ENCODE measurements around the gene GOLGA3. TPM values are rescaled to one million over a fixed set of nuclear protein-coding genes. Genes with fewer than 3 reads are reported as not detected.

GOLGA3 gene
- polyA plus RNA-seq, 1 experiment: 22.6 TPM

- no peaks in the 10 kb centered on the region; the same call in 1 of the 2 replicates for H3K9me3 ChIP-seq (ENCODE audit: control insufficient read depth, insufficient read depth, low read length)
- H3K27me3 ChIP-seq (ENCODE audit: control insufficient read depth, insufficient read depth, low read length): no peaks in the 10 kb centered on the region
- no peak overlapping the region for H3K27ac ChIP-seq (ENCODE audit: low read depth, low read length)
- ChIA-PET POLR2A (no interaction called here), CTCF (interaction anchor here (1.2 kb wide), 1 partner anchor 39 kb away, joined by 4 read pairs; no protein-coding TSS in a partner anchor)
- TF ChIP-seq CTCF (IDR thresholded peaks at IDR 0.05; ENCODE audit: low read depth, low read length): no peak
- no peak overlapping the region for H3K4me3 ChIP-seq (ENCODE audit: low read depth, low read length)
- DNase-seq (ENCODE audit: low read depth, low spot score): no peak
These were observed 21.2 kb downstream of the GOLGA3 start for GRCh38 chr12:132807295-132808092.

GRCh38 chr12:132806857-132807256 lies 21.8 kb downstream of the GOLGA3 start:
- TF ChIP-seq CTCF (IDR thresholded peaks at IDR 0.05; ENCODE audit: low read depth, low read length): no peak
- no peak overlapping the region for H3K4me3 ChIP-seq (ENCODE audit: low read depth, low read length)
- H3K27me3 ChIP-seq (ENCODE audit: control insufficient read depth, insufficient read depth, low read length): no peaks in the 10 kb centered on the region
- DNase-seq (ENCODE audit: low read depth, low spot score): no peak
- ChIA-PET CTCF (interaction anchor here (1.2 kb wide), 1 partner anchor 38 kb away, joined by 4 read pairs; no protein-coding TSS in a partner anchor), POLR2A (no interaction called here)
- no peaks in the 10 kb centered on the region; the same call in 1 of the 2 replicates for H3K9me3 ChIP-seq (ENCODE audit: control insufficient read depth, insufficient read depth, low read length)
- no peak overlapping the region for H3K27ac ChIP-seq (ENCODE audit: low read depth, low read length)

- ChIA-PET POLR2A (interaction anchor here (0.6 kb wide), 1 partner anchor 25 kb away, joined by 3 read pairs; no protein-coding TSS in a partner anchor), CTCF (no interaction called here)
- Histone ChIP-seq H3K4me3 (ENCODE audit: low read depth, low read length) (no peak overlapping the region), H3K9me3 (ENCODE audit: control insufficient read depth, insufficient read depth, low read length) (no peaks in the 10 kb centered on the region; the same call in 1 of the 2 replicates), H3K27me3 (ENCODE audit: control insufficient read depth, insufficient read depth, low read length) (no peaks in the 10 kb centered on the region), H3K27ac (ENCODE audit: low read depth, low read length) (no peak overlapping the region)
- TF ChIP-seq CTCF (IDR thresholded peaks at IDR 0.05; ENCODE audit: low read depth, low read length): no peak
- no peak for DNase-seq (ENCODE audit: low read depth, low spot score)
These were observed 24.2 kb downstream of the GOLGA3 start for GRCh38 chr12:132804426-132804861.

- H3K27me3 ChIP-seq (ENCODE audit: control insufficient read depth, insufficient read depth, low read length): no peaks in the 10 kb centered on the region
These were observed 24.8 kb downstream of the GOLGA3 start for GRCh38 chr12:132803888-132804287.

More at GRCh38 chr12:132803888-132804287, 24.8 kb downstream of the GOLGA3 start:
- H3K4me3 ChIP-seq (ENCODE audit: low read depth, low read length): no peak overlapping the region
- no peak for DNase-seq (ENCODE audit: low read depth, low spot score)
- TF ChIP-seq CTCF (IDR thresholded peaks at IDR 0.05; ENCODE audit: low read depth, low read length): no peak
- no peaks in the 10 kb centered on the region; the same call in 1 of the 2 replicates for H3K9me3 ChIP-seq (ENCODE audit: control insufficient read depth, insufficient read depth, low read length)
- ChIA-PET POLR2A (no interaction called here), CTCF (no interaction called here)
- no peak overlapping the region for H3K27ac ChIP-seq (ENCODE audit: low read depth, low read length)
